Smooth muscle cell (in vitro differentiated cells): Measurements from ENCODE around the gene CPED1. TPM values are rescaled to one million over a fixed set of nuclear protein-coding genes. Genes with fewer than 3 reads are reported as not detected.

Experiments used
- DNase-seq: peaks from one replicate; lab custom pipeline; 2025; ENCODE audit not compliant: unreplicated experiment; lab: John Stamatoyannopoulos, UW
- H2AFZ ChIP-seq: fragments of 200-600 bp; sonication (generic); 2 replicates; pipeline ENCODE4 v1.6.0; 2016; ENCODE audit warnings: antibody characterized with exemption, low read depth, mild to moderate bottlenecking
- H3F3A ChIP-seq: fragments of 200-600 bp; sonication (generic); 2 replicates; pipeline ENCODE4 v1.6.0; 2017; ENCODE audit warnings: antibody characterized with exemption, low read depth
- H3K27ac ChIP-seq: fragments of 200-600 bp; sonication (generic); 2 replicates; pipeline ENCODE4 v1.5.1; 2016; ENCODE audit warnings: low read depth, mild to moderate bottlenecking
- H3K27me3 ChIP-seq: fragments of 200-600 bp; sonication (generic); 2 replicates; pipeline ENCODE4 v1.6.1; 2016; ENCODE audit warnings: low read depth, mild to moderate bottlenecking
- H3K36me3 ChIP-seq: fragments of 200-600 bp; sonication (generic); 2 replicates; pipeline ENCODE4 v1.5.1; 2016; ENCODE audit warnings: low read depth
- H3K4me1 ChIP-seq: fragments of 200-600 bp; sonication (generic); 2 replicates; pipeline ENCODE4 v1.5.1; 2016; ENCODE audit warnings: low read depth
- H3K4me2 ChIP-seq: fragments of 200-600 bp; sonication (generic); 2 replicates; pipeline ENCODE4 v1.6.0; 2016; ENCODE audit warnings: mild to moderate bottlenecking
- H3K4me3 ChIP-seq: fragments of 200-600 bp; sonication (generic); 2 replicates; pipeline ENCODE4 v1.5.1; 2016; ENCODE audit warnings: mild to moderate bottlenecking
- H3K79me2 ChIP-seq: fragments of 200-600 bp; sonication (generic); 2 replicates; pipeline ENCODE4 v1.6.0; 2016; ENCODE audit warnings: low read depth, mild to moderate bottlenecking
- H3K9ac ChIP-seq: fragments of 200-600 bp; sonication (generic); 2 replicates; pipeline ENCODE4 v1.6.0; 2016; ENCODE audit warnings: low read depth
- H3K9me3 ChIP-seq: fragments of 200-600 bp; sonication (generic); replicated peaks from 2 replicates; pipeline ENCODE4 v1.5.1; 2016; ENCODE audit warnings: low read depth
- H4K20me1 ChIP-seq: fragments of 200-600 bp; sonication (generic); 2 replicates; pipeline ENCODE4 v1.6.0; 2016; ENCODE audit warnings: low read depth
- WGBS: methylation state at CpG from one replicate; pipeline ENCODE4 v1.1.7; 2016; ENCODE audit warnings: low lambda C conversion rate; 5-methylcytosine and 5-hydroxymethylcytosine counted together
- polyA plus RNA-seq: library from polyadenylated mRNA; unstranded; fragments of >200 nt; fragmentation: Nextera tagmentation; extraction: Ambion mirVana; gene quantifications from 2 replicates; pipeline ENCODE4 v1.2.1, GENCODE V29; 2016
- total RNA-seq: library from RNA; depleted of rRNA; stranded (reverse); fragments of >200 nt; gene quantifications from 2 replicates; pipeline ENCODE4 v1.2.3, GENCODE V29; 2014
- TF ChIP-seq, protein P1 (sequence below): fragments of 200-600 bp; sonication (generic); IDR thresholded peaks from 2 replicates; pipeline ENCODE4 v1.5.1; 2017; ENCODE audit warnings: borderline replicate concordance, mild to moderate bottlenecking, antibody characterized with exemption; ENCODE audit not compliant: insufficient read depth, poor library complexity, severe bottlenecking

CPED1 gene
- total and polyA plus RNA-seq, 2 experiments from 2014 or later, result 9.5 to 12.9 TPM

DNA sequence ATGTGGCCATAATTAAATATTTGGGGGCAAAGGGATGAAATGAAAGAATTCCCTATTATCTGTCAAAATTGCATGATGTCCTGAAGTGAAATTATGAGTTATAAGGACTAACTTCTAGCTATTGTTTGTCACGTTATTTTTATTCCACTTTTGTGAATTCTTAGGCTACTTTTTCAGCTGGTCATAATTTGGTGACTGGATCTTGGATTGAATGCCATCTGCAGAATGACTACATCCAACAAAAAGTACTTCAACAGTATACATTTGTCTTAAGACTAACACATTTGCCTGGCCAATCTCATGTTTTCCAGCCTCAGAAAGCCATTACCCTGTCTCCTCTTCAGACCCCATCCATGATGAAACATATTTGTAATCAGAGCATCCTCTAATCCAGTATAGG, 292.1 kb downstream of the CPED1 start:
- DNase-seq, result no peak
- peaks cover 3% of the 10 kb centered on the region for H3F3A ChIP-seq
- no peaks in the 10 kb centered on the region for H4K20me1 ChIP-seq
- H3K9me3 ChIP-seq, result no peaks in the 10 kb centered on the region
- no peaks in the 10 kb centered on the region for H3K79me2 ChIP-seq
- H3K4me3 ChIP-seq, result no peak overlapping the region
- peaks cover 9% of the 10 kb centered on the region for H3K4me1 ChIP-seq
- H3K4me2 ChIP-seq, result no peak overlapping the region
- TF ChIP-seq, protein P1, sequence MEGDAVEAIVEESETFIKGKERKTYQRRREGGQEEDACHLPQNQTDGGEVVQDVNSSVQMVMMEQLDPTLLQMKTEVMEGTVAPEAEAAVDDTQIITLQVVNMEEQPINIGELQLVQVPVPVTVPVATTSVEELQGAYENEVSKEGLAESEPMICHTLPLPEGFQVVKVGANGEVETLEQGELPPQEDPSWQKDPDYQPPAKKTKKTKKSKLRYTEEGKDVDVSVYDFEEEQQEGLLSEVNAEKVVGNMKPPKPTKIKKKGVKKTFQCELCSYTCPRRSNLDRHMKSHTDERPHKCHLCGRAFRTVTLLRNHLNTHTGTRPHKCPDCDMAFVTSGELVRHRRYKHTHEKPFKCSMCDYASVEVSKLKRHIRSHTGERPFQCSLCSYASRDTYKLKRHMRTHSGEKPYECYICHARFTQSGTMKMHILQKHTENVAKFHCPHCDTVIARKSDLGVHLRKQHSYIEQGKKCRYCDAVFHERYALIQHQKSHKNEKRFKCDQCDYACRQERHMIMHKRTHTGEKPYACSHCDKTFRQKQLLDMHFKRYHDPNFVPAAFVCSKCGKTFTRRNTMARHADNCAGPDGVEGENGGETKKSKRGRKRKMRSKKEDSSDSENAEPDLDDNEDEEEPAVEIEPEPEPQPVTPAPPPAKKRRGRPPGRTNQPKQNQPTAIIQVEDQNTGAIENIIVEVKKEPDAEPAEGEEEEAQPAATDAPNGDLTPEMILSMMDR, result no peak
- H3K27me3 ChIP-seq, result no peaks in the 10 kb centered on the region
- 84% methylated on average over 1 of the region's 1 CpG for WGBS
- H3K9ac ChIP-seq, result no peak overlapping the region
- H2AFZ ChIP-seq, result no peak overlapping the region
- no peaks in the 10 kb centered on the region for H3K36me3 ChIP-seq
- no peak overlapping the region for H3K27ac ChIP-seq

DNA sequence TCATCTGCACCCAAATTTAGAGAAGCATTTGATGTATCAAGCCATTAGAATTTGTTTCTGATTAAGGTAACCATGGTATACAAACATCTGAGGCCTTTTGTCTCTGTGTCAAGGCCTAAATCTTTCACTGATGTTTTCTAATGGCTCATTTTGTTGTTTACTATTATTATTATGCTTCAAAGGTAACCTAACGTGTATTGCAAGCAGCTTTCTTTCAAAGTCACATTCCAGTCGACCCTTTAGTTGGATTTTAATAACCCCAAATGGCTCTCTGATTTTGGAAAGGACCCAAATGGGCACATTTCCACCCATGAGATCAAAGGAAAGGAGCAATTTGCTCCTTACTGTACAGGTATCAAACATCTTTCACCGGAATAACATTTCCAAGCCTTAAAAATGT, 293.6 kb downstream of the CPED1 start:
- Histone ChIP-seq H2AFZ (no peak overlapping the region), H3K79me2 (no peaks in the 10 kb centered on the region), H3F3A (peaks cover 3% of the 10 kb centered on the region), H3K9me3 (no peaks in the 10 kb centered on the region), H3K27me3 (no peaks in the 10 kb centered on the region), H3K27ac (no peak overlapping the region), H3K4me2 (no peak overlapping the region), H3K36me3 (no peaks in the 10 kb centered on the region), H4K20me1 (no peaks in the 10 kb centered on the region), H3K9ac (no peak overlapping the region), H3K4me1 (peaks cover 9% of the 10 kb centered on the region), H3K4me3 (no peak overlapping the region)
- no peak for DNase-seq
- 92% methylated on average over 3 of the region's 3 CpGs for WGBS
- TF ChIP-seq, protein P1, result no peak

DNA sequence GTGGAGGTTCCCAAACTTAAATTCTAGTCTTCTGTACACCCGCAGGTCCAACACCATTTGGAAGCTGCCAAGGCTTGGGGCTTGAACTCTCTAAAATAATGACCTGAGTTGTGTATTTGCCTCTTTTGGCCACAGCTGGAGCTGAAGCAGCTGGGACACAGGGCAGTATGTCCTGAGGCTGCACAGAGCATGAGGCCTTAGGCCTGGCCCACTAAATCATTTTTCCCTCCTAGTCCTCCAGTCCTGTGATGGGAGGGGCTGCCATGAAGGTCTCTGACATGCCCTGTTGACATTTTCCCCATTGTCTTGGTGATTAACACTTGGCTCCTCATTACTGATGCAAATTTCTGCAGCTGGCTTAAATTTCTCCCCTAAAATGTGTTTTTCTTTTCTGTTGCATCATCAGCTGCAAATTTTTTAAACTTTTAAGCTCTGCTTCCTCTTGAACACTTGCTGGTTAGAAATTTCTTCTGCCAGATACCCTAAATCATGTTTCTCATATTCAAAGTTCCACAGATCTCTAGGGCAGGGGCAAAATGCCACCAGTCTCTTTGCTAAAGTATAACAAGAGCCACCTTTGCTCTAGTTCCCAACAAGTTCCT, 296.7 kb downstream of the CPED1 start:
- Histone ChIP-seq H3K27me3 (no peaks in the 10 kb centered on the region), H4K20me1 (no peaks in the 10 kb centered on the region), H3K4me2 (no peak overlapping the region), H2AFZ (no peak overlapping the region), H3K27ac (no peak overlapping the region), H3K9ac (no peak overlapping the region), H3K9me3 (no peaks in the 10 kb centered on the region), H3K4me3 (no peak overlapping the region), H3K36me3 (no peaks in the 10 kb centered on the region), H3K4me1 (no peaks in the 10 kb centered on the region), H3K79me2 (no peaks in the 10 kb centered on the region), H3F3A (no peaks in the 10 kb centered on the region)
- no peak for DNase-seq
- 100% methylated on average over 1 of the region's 1 CpG for whole genome bisulfite sequencing
- TF ChIP-seq, protein P1, result no peak

DNA sequence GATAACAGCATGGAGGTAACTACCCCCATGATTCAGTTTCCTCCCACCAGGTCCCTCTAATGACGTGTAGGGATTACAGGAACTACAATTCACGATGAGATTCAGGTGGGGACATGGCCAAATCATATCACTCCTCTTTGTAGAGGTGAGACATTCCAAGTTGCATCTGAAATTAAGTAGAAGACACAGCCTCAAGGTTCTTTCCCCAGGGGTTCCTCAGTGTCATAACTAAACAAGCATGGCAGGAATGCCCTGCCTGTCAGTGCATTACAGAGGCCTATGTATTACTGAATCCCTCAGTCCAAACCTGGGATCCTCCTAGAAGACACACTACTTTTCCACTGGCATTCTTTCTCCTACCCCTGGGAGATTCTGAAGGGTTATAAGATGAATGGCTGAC, 297.7 kb downstream of the CPED1 start:
- 84% methylated on average over 2 of the region's 2 CpGs for WGBS
- no peak overlapping the region for H3K27ac ChIP-seq
- H3F3A ChIP-seq, result no peaks in the 10 kb centered on the region
- no peak overlapping the region for H3K4me3 ChIP-seq
- no peaks in the 10 kb centered on the region for H3K9me3 ChIP-seq
- H3K9ac ChIP-seq, result no peak overlapping the region
- no peak for DNase-seq
- H3K36me3 ChIP-seq, result no peaks in the 10 kb centered on the region
- H3K4me1 ChIP-seq, result no peaks in the 10 kb centered on the region
- H4K20me1 ChIP-seq, result no peaks in the 10 kb centered on the region
- H3K4me2 ChIP-seq, result no peak overlapping the region
- no peak overlapping the region for H2AFZ ChIP-seq
- TF ChIP-seq, protein P1, result no peak
- H3K27me3 ChIP-seq, result no peaks in the 10 kb centered on the region
- no peaks in the 10 kb centered on the region for H3K79me2 ChIP-seq
